GM04504 (cell line): Measurements from ENCODE around the gene SAMD5.
"Not testable (repeated sequence)": the region's sequence is repeated elsewhere in the genome, so short reads cannot be mapped to it uniquely, and the experiment has no call there.

Experiments used
- DNase-seq: peaks from one replicate; pipeline ENCODE4 v3.0.0-alpha.2; 2012; ENCODE audit warnings: low read depth

The SAMD5 gene

DNA sequence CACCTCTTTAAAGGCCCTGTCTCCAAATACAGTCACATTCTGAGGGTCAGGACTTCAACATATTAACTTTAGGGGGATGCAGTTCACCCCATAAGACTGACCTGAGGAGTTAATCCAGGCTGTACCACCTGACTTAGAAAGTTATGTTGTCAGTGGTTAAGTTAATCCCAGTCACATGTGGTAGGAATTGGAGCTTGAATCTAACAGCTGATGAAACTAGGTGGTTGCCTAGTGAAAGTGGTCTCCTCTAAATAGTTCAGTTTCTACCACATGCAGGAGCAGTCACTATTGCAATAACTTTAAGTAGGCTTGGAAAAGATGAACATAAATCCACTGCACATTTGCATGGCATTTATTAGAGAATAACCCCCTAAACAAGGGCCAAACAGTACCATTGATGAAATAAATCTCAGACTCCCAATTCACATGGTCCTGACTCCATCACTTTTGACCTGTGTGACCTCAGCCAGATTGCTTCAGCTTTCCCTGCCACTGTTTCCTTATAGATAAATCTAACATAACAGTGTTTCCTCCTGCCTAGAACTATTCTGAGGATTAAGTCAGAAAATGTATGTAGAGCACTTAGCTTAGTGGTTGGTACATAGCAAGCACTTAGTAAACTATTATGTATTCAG is 20.1 kb downstream of the SAMD5 start:
- DNase-seq: no peak

DNA sequence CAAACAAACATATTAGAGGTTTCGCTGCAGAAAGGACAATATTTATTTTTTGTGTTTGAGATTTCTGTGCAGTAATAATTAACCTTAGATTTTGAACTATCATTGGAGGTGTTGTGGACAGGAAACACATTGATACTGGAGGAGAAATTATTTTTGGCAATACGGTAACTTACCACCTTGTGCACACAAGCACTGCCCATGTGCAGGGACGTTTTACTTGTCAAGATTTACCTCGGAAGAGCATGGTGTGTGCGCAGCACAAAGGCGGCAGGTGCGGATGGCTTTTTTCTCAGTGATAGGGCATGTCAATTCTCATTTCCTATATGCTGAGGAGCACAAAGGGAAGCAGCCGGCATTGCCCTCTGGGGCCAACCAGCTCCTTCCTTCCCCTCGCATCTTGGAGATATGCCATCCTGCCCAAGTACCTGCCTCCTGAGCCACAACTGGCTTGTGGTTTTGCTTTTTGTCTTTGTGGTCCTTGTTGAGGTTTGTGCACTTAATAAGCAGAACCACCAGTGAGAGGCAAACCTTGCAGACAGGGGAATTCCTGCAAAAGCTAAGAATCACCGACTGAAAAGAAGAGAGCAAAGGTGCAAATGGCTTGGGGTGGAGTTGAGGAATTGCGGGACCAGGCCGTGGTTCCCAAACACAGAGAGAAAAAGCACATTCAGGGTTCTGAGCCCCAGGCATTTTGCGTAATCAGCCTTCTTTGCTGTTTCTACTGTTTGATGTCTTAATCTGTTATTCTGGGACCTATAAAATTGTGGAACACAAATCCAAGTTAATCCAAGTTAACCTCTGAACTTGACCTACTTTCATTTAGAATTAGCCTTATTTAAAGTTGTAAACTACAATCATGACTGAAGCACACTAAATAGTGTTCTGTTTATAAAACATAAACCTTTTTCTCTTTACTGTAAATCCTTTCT is 21.9 kb downstream of the SAMD5 start:
- no peak for DNase-seq

DNA sequence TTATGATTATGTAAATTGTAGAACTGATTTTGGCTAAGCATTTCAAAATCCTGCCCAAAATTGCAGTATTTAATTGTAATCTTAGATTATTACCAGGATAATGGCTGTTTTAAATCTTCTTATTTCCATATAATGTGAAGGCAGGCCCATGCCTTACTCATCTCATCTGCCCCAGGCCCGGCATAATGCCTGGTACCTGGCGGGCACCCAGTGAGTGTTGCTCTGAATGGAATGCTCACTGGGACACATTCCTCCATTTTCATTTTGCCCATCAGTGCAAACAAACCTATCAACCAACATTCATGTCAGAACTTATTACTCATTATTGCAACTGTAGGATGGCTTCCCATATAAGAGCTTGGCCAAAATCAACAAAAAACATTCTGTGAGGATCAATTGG is 22.8 kb downstream of the SAMD5 start:
- no peak for DNase-seq

DNA sequence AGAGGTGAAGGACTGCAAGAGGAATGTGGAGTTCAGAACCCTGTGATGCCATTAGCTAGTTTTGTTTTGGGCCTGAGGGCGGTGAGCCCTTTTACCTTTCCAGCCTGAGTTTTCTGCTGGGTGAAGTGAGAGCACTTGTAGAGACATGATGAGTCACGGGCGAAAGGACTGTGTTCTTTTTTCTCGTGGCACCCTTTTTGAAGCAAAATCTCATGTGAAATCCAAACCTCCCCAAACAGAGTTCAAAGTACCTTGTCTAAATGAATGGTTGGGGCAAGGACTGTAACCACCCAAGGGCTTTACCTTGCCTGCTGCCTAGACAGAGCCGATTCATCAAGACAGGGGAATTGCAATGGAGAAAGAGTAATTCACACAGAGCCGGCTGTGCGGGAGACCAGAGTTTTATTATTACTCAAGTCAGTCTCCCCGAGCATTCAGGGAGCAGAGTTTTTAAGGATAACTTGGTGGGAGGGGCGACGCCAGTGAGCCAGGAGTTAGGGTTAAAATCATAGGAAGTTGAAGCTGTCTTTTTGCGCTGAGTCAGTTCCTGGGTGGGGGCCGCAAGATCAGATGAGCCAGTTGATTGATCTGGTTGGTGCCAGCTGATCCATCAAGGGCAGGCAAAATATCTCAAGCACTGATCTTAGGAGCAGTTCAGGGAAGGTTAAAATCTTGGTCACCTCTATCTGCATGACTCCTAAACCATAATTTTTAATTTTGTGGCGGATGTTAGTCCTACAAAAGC is 25.8 kb downstream of the SAMD5 start:
- DNase-seq: no peak

DNA sequence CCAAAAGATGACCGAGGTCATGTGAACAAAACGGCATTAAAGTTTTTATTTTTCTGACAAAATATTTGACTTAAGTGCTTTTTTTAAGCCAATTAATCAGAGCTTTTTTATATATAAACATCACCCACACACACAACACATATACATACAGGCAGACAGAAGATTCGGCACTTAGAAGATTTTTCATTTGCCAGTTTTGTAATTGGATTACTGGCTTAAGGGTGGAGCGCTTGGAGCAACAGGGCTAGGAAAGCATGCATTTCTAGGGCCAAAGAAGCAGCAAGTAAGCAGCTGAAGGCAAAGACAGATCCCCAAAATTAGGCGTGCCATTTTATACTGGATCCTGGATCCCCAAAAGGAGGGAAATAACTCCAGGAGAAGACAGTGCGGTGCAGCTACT is 30.3 kb downstream of the SAMD5 start:
- no peak for DNase-seq

DNA sequence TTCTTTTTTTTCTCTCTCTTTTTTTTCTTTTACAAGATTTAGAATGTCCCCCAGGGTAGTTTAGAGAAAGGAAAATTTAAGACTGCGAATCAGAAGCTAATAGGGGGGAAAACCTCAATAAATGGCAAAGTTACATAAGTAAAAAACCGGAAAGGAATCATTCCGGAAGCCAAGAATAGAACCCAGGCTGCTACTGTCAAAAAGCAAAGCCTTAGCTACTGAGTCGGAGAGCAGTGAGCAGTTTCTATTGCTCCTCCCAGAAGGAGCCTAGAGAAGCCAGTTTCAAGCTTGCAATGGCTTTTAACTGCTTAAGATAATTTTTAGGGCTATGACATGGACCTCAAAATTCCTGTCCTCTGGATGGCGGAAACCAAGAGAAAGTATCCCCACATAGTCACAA is 31.6 kb downstream of the SAMD5 start:
- DNase-seq: no peak

DNA sequence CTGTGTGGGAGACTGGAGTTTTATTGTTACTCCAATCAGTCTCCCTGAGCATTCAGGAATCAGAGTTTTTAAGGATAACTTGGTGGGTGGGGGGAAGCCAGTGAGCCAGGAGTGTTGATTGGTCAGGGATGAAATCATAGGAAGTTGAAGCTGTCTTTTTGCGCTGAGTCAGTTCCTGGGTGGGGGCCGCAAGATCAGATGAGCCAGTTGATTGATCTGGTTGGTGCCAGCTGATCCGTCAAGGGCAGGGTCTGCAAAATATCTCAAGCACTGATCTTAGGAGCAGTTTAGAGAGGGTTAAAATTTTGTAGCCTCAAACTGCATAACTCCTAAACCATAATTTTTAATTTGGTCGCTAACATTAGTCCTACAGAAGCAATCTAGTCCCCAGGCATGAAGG is 33.9 kb downstream of the SAMD5 start:
- DNase-seq: not testable (repeated sequence)

DNA sequence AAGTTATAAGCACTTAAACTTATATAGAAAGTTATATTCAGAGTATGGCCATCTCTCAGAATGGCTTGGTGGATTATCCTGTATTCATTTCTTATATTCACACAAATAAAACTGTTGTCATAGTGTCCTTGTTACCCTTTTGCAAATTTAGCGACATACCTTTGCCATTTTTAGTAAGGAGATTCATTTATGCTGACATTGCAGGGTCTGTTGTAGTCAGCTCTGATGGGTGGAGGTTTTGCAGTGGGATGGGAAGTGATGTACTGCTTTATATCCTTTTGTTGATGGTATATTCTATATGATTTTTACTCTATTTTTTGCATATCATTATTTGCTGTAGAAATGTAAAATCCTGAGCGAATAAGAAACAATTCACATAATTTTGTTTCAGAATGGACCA is 35.9 kb downstream of the SAMD5 start:
- no peak for DNase-seq

DNA sequence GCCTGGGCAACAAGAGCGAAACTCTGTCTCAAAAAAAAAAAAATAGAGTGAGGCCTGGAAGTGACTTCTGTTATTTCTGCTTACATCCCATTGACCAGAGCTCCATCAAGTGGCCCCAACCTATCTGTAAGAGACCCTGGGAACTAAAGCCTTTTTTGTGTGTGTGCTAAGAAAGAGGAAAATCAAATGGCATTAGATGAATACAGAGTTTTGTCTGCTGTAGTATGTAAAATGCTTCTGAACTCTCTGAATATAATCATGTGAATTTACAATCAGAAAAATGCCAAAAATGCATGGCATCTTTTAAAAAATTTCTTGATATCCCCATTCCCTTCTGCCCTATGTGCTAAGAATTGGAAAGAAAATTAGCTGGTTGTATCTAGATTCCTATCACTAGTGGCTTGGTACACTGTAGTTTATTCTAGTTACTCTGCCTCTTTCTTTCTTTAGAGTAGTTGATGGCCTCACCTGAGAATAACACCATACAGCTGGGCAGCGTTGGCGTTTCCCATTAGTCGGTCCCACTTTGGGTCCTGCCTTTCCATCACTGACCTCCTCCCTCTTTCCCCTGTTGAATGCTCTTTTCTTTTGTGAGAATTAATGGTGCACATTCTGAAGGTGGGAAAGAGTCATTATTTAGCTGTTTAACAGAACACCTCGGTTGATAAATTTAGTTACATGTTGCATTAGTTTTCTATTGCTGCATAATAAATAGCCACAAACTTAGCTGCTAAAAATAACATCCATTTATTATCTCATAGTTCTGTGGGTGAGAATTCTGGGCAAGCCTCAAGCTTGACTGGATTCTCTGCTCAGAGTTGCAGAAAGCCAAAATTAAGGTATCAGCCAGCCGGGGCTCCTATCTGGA is 38.2 kb downstream of the SAMD5 start:
- no peak for DNase-seq

DNA sequence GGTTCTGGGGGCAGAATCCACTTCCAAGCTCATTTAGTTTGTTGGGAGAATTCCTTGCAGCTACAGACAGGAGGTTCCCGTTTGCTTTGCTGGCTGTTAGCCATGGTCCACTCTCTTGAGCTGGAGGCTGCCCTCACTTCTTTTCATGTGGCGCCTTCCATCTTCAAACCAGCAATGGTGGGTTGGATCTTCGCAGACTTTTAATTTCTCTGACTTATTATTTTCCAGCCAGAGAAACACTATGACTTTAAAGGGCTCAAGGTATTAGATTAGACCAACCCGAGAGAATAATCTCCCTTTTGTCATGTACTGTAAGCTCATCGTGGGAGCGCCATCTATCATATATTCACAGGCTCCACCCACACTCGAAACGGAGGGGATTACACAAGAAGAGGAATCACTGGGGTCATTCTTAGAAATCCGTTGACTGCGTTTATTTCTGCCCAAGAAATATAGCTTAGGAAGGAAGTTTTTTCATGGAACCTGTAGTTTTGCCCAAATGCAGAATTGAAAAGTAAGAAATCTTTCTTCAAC is 38.9 kb downstream of the SAMD5 start:
- no peak for DNase-seq

DNA sequence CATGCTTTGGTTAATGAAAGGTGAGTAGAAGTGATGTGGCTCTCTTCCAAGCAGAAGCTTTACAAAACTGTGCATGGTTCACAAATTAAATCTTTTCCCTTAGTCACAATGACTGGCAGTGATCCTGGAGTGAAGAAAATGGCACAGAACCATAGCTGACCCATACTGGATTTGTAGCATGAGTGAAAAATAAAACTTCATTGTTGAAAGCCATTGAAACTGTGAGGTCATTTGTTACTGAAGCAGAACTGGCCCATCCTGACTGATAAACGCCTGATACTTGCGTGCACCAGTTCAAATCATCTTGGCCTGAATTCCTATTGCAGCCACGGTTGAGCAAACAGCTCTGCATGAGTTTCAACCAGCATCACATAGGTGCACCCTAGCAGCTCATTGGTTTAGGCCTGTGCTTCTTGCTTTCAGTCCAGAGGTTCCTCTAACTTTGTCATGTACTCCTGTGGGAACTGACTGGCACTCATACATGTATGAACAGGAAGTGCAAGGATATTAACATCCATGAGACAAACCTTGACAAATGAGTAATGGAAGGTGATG is 40.5 kb downstream of the SAMD5 start:
- DNase-seq: no peak

DNA sequence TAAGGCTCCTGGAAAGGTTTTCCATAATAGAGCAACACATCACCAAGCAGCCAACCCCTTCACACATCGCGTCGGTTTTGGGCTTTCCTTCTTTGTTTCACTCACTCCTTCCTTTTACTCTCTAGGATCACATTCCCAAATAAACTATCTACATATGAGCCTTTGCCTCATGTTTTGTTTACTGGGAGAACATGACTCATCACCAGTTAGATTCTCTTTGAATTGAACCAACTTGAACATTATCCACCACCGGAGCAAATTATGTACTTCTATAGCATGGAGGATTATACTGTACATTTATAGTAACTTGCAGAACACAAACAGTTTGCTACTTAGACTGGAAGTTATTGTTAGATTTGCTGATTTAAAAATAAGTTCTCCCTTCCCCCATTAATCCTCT is 41.0 kb downstream of the SAMD5 start:
- no peak for DNase-seq

DNA sequence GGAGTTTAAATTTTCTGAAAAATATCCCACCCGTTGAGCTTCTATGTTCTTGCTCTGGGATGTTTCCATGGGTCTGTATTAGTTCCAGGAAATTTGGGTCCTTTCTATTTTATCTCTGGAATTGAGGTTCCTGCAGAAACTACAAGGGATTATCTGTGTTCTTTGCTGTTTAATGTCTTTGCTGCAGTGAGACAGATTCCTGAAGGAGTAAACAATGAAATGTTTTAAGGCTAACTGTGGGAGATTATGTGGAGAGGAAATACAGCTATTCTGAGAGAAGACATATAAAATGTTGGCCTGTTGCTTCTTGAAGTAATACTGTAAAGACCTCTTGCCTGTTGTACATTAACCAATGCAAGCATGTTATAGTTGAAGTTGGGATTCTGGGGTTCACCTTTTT is 43.5 kb downstream of the SAMD5 start:
- DNase-seq: no peak

DNA sequence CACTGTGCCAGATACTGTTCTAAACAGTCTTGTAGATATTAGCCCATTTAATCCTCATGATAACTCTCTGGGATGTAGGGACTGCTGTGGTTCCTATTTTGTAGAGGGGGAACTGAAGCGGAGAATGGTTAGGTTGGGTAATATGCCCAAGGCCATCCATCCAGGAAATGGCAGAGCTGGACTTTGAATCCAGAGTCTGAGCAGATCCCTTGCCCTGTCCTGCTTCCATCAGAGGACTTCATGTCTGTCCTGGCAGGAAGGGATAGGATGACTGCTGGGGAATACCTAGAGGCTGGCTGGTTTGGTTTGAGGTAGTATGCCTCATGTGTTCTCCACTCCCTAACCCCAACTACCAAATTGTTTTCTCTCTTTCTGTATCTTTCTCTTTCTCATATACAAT is 44.6 kb downstream of the SAMD5 start:
- no peak for DNase-seq

DNA sequence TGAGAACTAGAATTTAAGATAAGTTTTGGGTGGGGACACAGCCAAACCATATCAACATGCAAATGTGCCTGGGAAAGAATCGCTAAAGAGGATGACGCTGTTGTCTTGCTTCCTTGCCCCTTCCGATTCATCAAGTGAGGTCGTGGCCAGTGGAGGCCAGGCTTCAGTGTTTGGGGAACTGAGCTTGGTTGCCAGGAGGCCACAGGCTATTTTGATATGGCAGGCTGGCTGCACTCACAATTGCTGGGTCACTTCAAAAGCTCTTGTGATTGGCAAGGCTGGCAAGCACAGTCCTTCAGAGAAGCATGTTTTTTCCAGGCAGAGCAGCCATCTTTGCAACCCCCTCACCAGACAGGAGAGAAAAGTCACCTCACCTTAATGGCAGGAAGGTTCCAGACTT is 45.8 kb downstream of the SAMD5 start:
- DNase-seq: no peak

DNA sequence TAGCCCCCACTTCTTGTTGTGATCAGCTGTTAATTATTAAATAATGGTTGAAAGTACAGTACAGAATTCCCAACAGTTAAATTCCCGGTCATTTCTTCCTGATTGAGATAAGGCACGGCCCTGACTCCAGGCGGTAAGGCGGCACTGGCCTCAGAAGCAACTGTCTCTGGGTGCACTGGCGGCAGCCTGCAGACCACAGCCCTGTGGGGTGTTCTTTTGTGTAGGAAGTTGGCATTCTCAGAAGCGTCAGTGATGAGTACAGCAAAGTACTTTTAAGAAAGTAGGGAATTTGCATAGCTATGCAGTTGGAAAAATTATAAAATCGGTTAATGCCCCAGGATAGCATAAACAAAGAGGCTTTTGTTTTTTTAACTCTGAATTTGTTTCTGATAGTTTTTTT is 50.5 kb downstream of the SAMD5 start:
- DNase-seq: no peak

DNA sequence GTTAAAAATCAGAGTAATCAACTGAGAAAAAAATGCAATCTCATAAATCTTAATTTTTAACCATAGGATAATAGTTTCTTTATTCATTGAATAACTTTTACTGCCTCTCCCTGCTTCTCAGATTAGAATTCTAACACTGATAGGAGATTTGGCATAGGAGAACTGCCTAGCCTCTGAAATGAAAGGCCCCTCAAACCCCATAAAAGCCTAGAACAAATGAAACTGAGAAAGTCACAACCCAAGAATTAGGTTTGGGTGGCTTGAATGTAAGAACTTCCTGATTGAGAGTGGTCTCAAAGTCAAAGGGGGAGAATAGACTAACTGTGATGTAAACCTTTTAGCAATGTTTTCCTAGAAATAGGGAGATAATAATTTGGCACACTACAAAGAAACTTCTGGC is 52.2 kb downstream of the SAMD5 start:
- no peak for DNase-seq

DNA sequence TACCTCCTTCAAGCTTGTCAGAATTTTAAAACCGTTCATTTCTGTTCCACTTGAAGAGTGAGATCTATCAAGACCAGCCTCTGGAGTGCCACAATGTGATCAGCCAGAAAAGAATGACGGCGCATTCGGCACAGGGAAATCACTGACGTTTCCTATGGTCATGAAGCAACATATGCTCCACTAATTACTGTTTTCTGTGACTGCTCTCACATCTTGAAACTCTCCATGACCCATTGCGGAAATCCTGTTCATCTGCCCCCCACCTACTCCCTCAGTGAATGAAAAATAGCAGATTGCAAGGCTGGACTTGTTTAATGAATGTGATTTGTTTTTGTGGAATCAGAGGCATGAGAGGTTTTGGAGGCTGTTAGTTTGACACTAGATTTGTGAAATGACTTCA is 53.2 kb downstream of the SAMD5 start:
- DNase-seq: peak; percentile 10

DNA sequence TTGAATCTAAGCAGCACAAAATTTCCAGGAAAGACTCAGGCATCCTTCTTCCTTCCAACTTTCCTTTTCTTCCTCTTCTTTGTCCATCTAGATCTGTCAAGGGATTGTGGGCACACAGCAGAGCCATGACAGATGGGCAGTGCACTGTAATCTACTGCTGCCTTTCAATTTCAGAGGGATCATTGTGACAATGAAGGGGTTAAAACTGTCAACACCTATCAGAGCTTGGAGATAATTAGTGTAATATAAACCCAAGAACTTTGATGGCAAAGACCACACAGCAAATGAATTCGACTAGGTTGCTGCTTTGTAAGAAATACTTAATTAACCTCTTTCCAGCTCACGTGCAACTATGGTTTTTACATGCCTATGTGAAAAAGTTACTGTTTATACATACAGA is 55.0 kb downstream of the SAMD5 start:
- no peak for DNase-seq

DNA sequence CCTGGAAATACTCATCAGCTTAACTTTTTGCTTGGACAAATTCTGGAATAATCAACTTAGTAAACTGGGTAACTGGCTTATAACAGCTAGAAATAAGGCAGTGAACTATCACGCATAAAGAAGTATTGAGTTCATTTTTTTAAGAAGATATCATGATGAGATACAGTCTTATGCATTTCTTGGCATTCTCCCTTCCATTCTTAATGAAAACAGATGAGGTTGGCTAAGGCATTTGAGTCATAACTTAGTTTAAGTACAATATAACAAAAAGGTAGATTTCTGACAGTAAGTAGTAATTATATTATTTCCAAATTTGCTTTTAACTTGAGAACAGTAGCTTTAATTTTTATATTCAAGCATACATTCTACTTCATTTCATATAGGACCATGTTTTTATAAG is 56.1 kb downstream of the SAMD5 start:
- no peak for DNase-seq

DNA sequence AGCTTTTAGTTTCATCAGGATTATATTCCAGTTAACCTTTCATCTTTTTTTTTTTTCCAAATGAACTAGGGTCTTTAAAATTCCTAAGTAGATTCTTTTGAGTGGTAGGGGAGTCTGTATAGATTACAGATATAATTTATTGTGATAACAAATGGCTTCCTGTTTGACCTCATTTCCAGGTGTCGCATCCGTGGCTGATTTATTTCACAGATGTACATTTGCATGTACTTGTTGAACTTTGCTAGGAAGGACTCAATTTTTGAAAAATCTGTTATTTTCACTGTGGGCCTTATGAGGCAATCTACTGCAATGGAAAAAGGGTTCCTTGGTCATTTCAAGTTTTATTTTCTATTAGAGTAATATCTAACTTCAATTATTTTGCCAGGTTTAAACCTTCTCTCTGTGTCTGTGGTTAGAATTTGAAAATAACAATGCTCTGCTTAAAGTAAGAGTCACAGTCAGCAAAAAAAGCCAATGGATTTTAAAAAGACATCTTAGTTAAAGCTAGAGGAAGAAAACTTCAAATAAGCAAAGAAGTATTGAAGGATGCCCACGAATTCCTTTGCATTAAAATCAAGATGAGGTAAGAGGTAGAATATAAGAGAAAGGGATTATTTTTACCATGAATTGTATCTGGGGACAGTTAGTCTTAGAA is 57.9 kb downstream of the SAMD5 start:
- DNase-seq: no peak
